ENCODE data around the gene GALR1.

GRCh38 chr18:77248873-77249568 lies 627 bp upstream of the GALR1 start:
- TF ChIP-seq POLR2AphosphoS5 (IDR thresholded peaks at IDR 0.05; ENCODE audit: low read depth, low read length): no peak
- TF ChIP-seq REST (IDR thresholded peaks at IDR 0.05; ENCODE audit: insufficient read depth in 1 of 2, low read depth in 2 of 2, low read length in 2 of 2): no peak
- no peak for TF ChIP-seq SIN3A (IDR thresholded peaks at IDR 0.05; ENCODE audit: borderline replicate concordance, insufficient read depth, low read length)
- no peak for TF ChIP-seq TAF1 (IDR thresholded peaks at IDR 0.05; ENCODE audit: borderline replicate concordance, insufficient read depth, low read length)
- no peak for TF ChIP-seq FOXP2 (optimal IDR thresholded peaks at IDR 0.05; ENCODE audit: borderline replicate concordance, extremely low read depth, extremely low read length, insufficient read depth)

Data from PFSK-1 (cell line).